Heart left ventricle (tissue), 16 donors: ENCODE results near the gene TRMU. TPM values are rescaled to one million over a fixed set of nuclear protein-coding genes. Genes with fewer than 3 reads are reported as not detected.
"Not testable (repeated sequence)": the region's sequence is repeated elsewhere in the genome, so short reads cannot be mapped to it uniquely, and the experiment has no call there.

Experiments used
- ATAC-seq, 4 donors: fragments of 200-7000 bp; cut with Tn5 transposase; one replicate each; pipeline ENCODE4 v1.9.1; 2020 to 2022; ENCODE audit warnings: moderate library complexity in 4 of 4, mild to moderate bottlenecking in 3 of 4, moderate number of reproducible peaks in 1 of 4
- DNase-seq, 5 donors: peaks; one replicate each; pipeline ENCODE4 v3.0.0-alpha.2; 2020
- H3K27ac ChIP-seq, 12 donors: fragments of 200-600 bp; sonication (generic) in 4 of 12; one replicate each; pipeline versions ENCODE4 v1.5.0 to v1.8.0; 2016 to 2022; ENCODE audit warnings: mild to moderate bottlenecking in 2 of 12
- H3K27me3 ChIP-seq, 9 donors: fragments of 200-600 bp; sonication (generic) in 2 of 9; one replicate each; pipeline versions ENCODE4 v1.5.1 to v1.8.0; 2016 to 2022; ENCODE audit warnings: mild to moderate bottlenecking in 3 of 9
- H3K36me3 ChIP-seq, 9 donors: fragments of 200-600 bp; sonication (generic) in 2 of 9; one replicate each; pipeline versions ENCODE4 v1.5.0 to v1.8.0; 2018 to 2022; ENCODE audit warnings: mild to moderate bottlenecking in 2 of 9
- H3K4me1 ChIP-seq, 12 donors: fragments of 200-600 bp; sonication (generic) in 4 of 12; one replicate each; pipeline versions ENCODE4 v1.5.0 to v1.8.0; 2016 to 2022; ENCODE audit warnings: mild to moderate bottlenecking in 3 of 12
- H3K4me3 ChIP-seq, 12 donors: fragments of 200-600 bp; sonication (generic) in 4 of 12; one replicate each; pipeline versions ENCODE4 v1.5.0 to v1.8.0; 2017 to 2022; ENCODE audit warnings: mild to moderate bottlenecking in 9 of 12, moderate library complexity in 4 of 12
- H3K9me3 ChIP-seq, 12 donors: fragments of 200-600 bp; sonication (generic) in 4 of 12; one replicate each; pipeline versions ENCODE4 v1.5.0 to v1.8.0; 2016 to 2022; ENCODE audit warnings: mild to moderate bottlenecking in 1 of 12
- CTCF ChIP-seq, 12 donors: fragments of 200-600 bp; sonication (generic) in 4 of 12; IDR thresholded peaks; one replicate each; pipeline versions ENCODE4 v1.5.0 to v1.8.0; 2018 to 2022; ENCODE audit warnings: antibody characterized with exemption in 12 of 12, mild to moderate bottlenecking in 5 of 12
- POLR2A ChIP-seq, 2 donors: fragments of 450-650 bp; IDR thresholded peaks; one replicate each; pipeline ENCODE4 v1.6.1; 2017; ENCODE audit warnings: antibody characterized with exemption in 2 of 2, mild to moderate bottlenecking in 2 of 2, moderate library complexity in 2 of 2
- WGBS, 4 donors: extraction: QIAGEN DNeasy Blood & Tissue Kit in 2 of 4; methylation state at CpG; one replicate each; pipeline versions ENCODE4 v1.1.5 to v1.1.7; 2013 to 2018; 5-methylcytosine and 5-hydroxymethylcytosine counted together
- intact Hi-C, 10 donors: fragments of 100-400 bp; cut with DNase I; formaldehyde crosslinking; loops; one replicate each; pipeline versions ENCODE4 v1.11.1 to v1.14.2; 2022
- polyA plus RNA-seq, 2 donors: library from polyadenylated mRNA; stranded (reverse); fragments of 200-250 nt; gene quantifications; one replicate each; pipeline ENCODE4 v1.2.3, GENCODE V29; 2013
- total RNA-seq, 9 donors: library from RNA; depleted of rRNA in 2 of 9; stranded (reverse); fragments of >200 nt in 2 of 9; fragmentation: NEBNext Ultra II Directional in 3 of 9; extraction: Animal tissue kit (Norgen Biotek cat#: 25700) in 3 of 9; gene quantifications; one replicate each; pipeline versions ENCODE4 v1.1.0 to v1.2.4, GENCODE V29; 2016 to 2023
- donor health status: ischemic (EF 13 %, LVEDD 7.1; RV severe dilation, severe dysfunction).
- donor health status: healthy with polysubstance abuse.
- donor health status: DM: no; HTN: yes; CAD: no.
- donor health status: DM: no; HTN: no; CAD: no.
- donor health status: ischemic (EF 25% LVEDD 6.9; RV normal size, moderate dysfunction).
- donor health status: ischemic (EF 25% LVEDD 5.7; RV mildly dilated, moderate dysfunction).
- donor health status: healthy.
- donor health status: DM: yes; HTN: yes; CAD: no.
- donor health status: ischemic (EF 35%, LVEDD 5.7; RV mildly dilated, moderate dysfunction).
- donor health status: nonischemic (EF 11% LVEDD 7.7; RV severe dilation, severe dysfunction).
- donor health status: DM: yes; HTN: yes; CAD: no.
- donor health status: PGD.
- donor health status: ischemic (EF 29% LVEDD 5.4; RV normal size, mild dysfunction).
- donor health status: nonischemic (EF 23%, LVEDD 6.1; RV moderate dilation, normal function).

Gene TRMU
- total and polyA plus RNA-seq, 11 donors = 24.3 to 48.7 (median 33.3) TPM

DNA sequence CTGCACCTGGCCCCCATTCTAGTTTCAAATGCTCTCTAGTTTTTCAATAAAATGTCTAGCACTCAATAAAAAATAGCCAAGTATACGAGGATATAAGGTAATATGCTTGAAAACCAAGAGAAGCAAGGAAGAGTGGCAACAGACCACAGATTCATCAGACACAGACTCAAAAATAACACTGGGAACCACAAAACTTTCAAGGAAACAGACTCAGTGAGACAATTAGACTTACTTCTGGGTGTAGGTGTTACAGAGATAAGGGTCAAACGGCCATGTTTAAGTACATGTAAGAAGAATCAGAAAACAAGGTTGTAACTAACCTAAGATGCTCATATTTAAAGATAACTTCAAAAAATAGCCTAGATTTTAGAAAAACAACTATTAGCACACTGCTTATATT lies 67.0 kb downstream of the TRMU start:
- 75 to 86% (median 76%) methylated on average over 2 of the region's 2 CpGs for WGBS, 4 donors

DNA sequence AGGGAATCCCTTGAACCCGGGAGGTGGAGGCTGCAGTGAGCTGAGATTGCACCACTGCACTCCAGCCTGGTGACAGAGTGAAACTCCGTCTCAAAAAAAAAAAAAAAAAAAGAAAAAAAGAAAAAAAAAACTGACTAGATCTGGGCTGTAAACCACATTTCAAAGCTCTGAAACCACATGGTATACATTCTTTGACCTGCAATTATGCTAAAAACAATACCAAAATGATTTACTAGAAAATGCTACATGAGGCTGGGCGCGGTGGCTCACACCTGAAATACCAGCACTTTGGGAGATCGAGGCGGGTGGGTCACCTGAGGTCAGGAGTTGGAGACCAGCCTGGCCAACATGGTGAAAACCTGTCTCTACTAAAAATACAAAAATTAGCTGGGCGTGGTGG lies 68.4 kb downstream of the TRMU start:
- H3K36me3 ChIP-seq, H3K9me3 ChIP-seq, H3K27me3 ChIP-seq, H3K4me3 ChIP-seq, DNase-seq, H3K27ac ChIP-seq, ATAC-seq: not testable (repeated sequence)
- WGBS, 4 donors = 85 to 92% (median 89%) methylated on average over 7 of the region's 7 CpGs
- intact Hi-C loops = loop anchor here in 1 of 10 donors (10.0 kb wide), 1 partner anchor 49 kb away; no protein-coding TSS in a partner anchor
- peaks cover 0 to 11% (median 0%) of the 10 kb centered on the region in 12 donors for H3K4me1 ChIP-seq

More for the DNA sequence above, 67.0 kb downstream of the TRMU start:
- no peak overlapping the region for H3K27ac ChIP-seq
- H3K27me3 ChIP-seq = no peaks in the 10 kb centered on the region
- H3K9me3 ChIP-seq = no peaks in the 10 kb centered on the region
- H3K4me1 ChIP-seq = peaks cover 0 to 11% (median 0%) of the 10 kb centered on the region in 12 donors
- ATAC-seq (no peak), DNase-seq (no peak)
- TF ChIP-seq POLR2A (IDR thresholded peaks at IDR 0.05) (no peak), CTCF (IDR thresholded peaks at IDR 0.05) (no peak)
- peaks cover 0 to 5% (median 0%) of the 10 kb centered on the region in 9 donors for H3K36me3 ChIP-seq
- no peak overlapping the region for H3K4me3 ChIP-seq
- intact Hi-C loops = loop anchor here in 1 of 10 donors (10.0 kb wide), 1 partner anchor 48 kb away; no protein-coding TSS in a partner anchor

DNA sequence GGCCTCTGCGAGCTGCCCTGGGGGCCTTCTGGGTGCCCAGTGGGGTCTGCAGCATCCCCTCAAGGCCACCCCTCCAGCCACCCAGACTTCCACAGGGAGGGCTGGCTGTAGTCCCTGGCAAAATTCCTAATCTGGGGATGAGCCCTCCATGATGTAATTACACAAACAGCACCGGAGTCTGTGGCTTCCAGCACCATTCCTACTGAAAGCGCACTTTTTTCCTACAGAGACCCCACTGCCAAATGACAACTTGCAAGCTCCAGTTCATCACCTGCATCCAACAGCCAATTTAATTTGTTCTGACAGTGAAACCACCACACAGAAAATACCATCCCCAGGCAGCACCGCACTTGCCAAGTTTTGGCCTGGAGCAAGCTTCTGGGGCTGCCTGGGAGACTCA lies 70.4 kb downstream of the TRMU start:
- TF ChIP-seq POLR2A (IDR thresholded peaks at IDR 0.05) = no peak
- TF ChIP-seq CTCF (IDR thresholded peaks at IDR 0.05) = no peak
- H3K4me3 ChIP-seq = no peak overlapping the region
- H3K27me3 ChIP-seq = no peaks in the 10 kb centered on the region
- no peak for ATAC-seq
- peaks cover 0 to 11% (median 0%) of the 10 kb centered on the region in 12 donors for H3K4me1 ChIP-seq
- H3K36me3 ChIP-seq = no peaks in the 10 kb centered on the region
- no peaks in the 10 kb centered on the region for H3K9me3 ChIP-seq
- peak overlapping the region in 2 of 12 donors; percentile 2 to 28 for H3K27ac ChIP-seq
- DNase-seq = no peak
- 66 to 82% (median 70%) methylated on average over 4 of the region's 4 CpGs for WGBS, 4 donors
- intact Hi-C loops = loop anchor here in 1 of 10 donors (10.0 kb wide), 1 partner anchor 51 kb away; no protein-coding TSS in a partner anchor

DNA sequence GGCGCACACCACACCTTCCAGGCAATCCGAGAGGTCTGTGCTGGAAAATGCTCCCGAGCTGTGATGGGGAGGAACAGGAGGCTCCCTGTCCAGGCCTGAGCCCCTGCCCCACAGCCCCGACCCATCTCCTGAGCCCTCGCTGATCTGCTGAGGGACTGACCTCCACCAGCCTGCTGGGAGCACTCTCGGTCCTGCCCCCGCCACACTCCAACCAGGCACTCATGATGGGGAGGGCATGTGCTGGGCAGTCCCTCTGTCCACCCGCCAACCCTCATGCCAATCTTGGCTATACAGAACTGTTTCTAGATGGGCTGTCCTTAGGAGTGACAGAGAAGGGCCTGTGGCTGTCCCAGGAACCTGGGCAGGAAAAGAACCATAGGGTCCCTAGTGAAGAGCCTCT lies 70.8 kb downstream of the TRMU start:
- Histone ChIP-seq H3K4me1 (peaks cover 0 to 11% (median 0%) of the 10 kb centered on the region in 12 donors), H3K9me3 (no peaks in the 10 kb centered on the region), H3K27me3 (no peaks in the 10 kb centered on the region), H3K27ac (peak overlapping the region in 3 of 12 donors; percentile 2 to 28 (median 14)), H3K4me3 (no peak overlapping the region), H3K36me3 (no peaks in the 10 kb centered on the region)
- TF ChIP-seq POLR2A (IDR thresholded peaks at IDR 0.05) = no peak
- no peak for TF ChIP-seq CTCF (IDR thresholded peaks at IDR 0.05)
- intact Hi-C loops = loop anchor here in 1 of 10 donors (10.0 kb wide), 1 partner anchor 52 kb away; no protein-coding TSS in a partner anchor
- 43 to 69% (median 63%) methylated on average over 7 to 8 of the region's 8 CpGs for WGBS, 4 donors
- DNase-seq = peak in 4 of 5 donors; percentile 40 to 75 (median 48)
- ATAC-seq = peak; percentile 89 to 94 (median 90)
